Measurements from ENCODE around the gene CMTM7.
"Not testable (repeated sequence)": the region's sequence is repeated elsewhere in the genome, so short reads cannot be mapped to it uniquely, and the experiment has no call there.

The CMTM7 gene

DNA sequence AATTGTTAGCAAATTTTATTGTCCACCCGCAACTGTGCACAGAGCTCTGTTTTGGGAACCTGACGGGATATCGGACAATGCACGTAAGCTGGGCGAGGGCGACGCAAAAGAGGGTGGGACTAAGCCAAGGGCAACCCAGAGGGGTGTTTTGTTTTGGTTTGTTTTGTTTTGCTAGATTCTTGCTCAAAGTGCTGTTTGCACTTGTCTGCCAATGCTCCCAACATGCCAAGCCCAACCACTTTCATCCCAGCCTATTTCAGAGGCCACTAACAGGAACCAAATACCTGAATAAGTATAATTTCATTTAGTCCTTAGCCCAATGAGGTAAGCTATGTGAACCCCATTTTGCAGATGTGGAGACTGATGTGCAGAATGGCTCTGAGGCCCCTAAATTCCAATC, 9.7 kb upstream of the CMTM7 start:
- DNase-seq (ENCODE audit: low read depth in 2 of 2): no peak

DNA sequence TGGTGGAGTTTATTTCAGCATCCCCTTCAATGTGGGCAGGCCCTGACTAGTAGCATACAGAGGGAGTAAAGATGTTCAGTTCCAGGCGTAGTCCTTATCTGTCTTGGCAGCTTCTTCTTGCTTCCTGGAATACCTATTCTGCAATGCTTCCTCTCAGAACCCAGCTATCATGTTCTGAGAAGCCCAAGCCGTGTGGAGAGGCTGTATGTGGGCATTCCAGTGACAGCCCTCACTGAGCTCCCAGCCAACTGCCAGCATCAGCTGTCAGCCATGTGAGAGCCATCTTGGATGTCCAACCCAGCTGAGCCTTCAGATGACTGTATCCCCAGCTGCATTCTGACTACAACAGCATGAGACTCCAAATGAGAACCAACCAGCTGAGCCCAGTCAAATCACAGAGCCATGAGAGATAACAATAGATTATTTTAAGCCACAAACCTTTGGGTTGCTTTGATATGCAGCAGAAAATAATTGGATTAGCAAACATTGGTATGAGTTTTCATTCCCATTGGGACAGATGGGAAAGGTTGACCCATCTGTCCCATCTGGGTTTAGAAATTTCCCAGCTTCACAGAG, 8.4 kb upstream of the CMTM7 start:
- DNase-seq (ENCODE audit: low read depth in 2 of 2): no peak

DNA sequence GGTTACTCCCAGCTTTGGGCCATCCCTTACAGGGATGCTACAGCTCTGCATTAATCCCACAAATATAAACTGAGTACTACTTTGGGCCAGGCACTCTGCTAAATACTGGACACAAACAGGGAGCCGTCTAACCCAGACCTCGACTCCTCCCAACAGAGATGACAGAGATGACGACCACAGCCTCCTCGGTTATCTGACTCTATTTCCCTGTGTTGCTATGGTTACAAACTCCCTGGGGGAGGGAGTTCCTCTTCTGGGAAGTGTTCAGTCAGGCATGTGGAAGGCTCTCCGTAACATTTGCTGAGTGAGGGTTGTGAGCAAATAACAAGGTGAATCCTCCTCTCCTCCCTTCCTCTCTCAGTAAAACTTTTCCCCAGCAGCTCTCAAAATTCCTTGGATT, 6.7 kb upstream of the CMTM7 start:
- DNase-seq (ENCODE audit: low read depth in 2 of 2): no peak

DNA sequence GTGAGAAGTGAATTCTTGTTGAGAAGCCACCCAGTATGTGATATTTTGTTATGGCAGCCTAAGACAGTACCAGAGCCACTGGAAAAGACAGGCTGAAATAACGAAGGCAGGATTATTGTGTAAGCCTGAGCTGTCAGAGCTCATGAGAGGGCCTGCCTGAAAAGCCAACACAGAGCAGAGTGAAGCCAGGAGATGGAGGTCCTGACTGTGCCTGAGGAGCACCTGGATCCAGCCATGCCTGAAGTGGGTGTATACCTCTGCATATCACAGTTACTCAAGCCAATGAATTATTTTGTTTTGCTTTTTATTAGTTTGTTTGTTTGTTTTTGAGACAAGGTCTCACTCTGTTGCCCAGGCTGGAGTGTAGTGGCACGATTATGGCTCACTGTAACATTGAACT, 4.1 kb upstream of the CMTM7 start:
- no peak for DNase-seq (ENCODE audit: low read depth in 2 of 2)

DNA sequence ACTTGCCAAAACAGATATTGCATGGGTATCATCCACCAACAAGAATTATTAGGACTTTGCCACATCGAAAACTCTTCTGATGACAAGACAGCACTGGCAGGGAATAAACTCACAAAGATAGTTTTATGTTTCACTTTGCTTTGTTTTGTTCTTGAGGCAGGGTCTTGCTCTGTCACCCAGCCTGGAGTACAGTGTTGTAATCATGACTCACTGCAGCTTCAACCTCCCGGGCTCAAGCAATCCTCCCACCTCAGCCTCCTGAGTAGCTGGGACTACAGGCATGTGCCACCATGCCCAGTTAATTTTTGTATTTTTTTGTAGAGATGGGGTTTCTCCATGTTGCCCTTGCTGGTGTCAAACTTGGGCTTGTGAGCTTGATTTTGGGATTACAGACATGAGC, 2.1 kb upstream of the CMTM7 start:
- DNase-seq (ENCODE audit: low read depth in 2 of 2): not testable (repeated sequence)

DNA sequence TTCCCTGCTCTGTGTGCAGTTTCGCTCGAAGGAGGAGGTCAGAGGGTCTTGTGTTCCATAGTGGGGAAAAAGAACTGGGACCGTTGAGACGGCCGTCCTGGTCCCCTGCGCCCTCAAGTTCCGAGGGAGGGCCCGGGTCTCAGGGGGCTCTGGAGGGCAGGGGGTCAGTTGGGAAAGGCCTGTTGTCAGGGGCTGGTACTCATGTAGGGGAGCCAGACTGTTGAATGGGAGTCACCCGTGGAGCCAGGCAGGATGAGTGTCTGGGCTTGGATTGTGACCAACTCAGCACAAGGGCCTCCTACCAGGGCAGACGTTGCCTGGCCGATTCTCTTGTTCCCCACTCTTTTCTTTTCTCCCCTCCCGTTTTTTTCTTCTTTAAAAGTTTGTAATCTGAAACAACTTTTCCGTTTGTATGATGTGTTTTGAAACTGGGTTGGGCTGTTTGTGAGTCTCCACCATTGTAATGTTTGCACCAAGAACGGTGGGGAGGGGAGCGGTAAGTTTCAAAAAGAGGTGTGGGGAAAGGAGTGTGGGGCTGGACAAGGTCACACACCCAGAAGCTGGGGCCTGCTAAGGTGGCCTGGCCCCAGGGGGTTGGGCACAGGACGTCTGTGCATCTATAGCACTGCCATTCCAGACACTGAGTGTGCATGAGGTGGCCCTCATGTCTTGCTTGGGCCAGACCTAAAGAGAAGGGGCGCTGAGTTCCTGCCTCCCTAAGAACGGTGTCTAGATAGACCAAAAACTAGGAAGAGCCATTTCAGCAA, 1.1 kb downstream of the CMTM7 start:
- no peak for DNase-seq (ENCODE audit: low read depth in 2 of 2)

DNA sequence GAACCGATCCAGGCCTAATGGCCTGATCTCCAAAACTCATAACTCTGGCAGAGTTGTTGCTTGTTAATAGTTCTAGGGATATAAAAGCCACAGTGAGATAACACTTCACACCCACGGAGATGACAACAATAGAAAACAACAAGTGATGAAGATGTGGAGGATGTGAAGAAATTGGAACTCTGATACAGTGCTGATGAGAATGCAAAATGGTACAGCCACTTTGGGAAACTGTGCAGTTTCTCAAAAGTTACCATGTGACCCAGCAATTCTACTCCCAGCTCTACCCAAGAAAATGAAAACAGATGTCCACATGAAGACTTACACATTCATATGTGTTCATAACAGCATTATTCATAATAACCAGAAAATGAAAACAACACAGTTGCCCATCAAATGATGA, 3.8 kb downstream of the CMTM7 start:
- DNase-seq (ENCODE audit: low read depth in 2 of 2): no peak

DNA sequence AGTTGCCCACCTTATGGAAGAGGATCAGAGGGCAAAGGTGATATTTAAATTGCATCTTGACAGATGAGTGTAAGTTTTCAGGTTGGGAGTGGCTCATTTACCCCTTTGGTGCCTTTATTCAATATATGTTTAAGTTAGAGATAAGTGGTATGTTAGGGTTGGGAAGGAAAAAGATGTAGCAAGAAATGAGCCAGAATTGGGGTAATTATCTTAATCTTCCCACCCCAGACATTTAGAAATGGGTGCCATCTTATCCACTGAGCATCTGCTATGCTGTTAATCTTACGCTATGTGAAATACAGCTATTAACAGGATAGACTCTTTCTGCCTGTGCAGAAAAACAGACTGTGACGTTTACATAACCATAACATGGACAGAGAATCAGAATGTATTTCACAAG, 6.3 kb downstream of the CMTM7 start:
- DNase-seq (ENCODE audit: low read depth in 2 of 2): no peak

DNA sequence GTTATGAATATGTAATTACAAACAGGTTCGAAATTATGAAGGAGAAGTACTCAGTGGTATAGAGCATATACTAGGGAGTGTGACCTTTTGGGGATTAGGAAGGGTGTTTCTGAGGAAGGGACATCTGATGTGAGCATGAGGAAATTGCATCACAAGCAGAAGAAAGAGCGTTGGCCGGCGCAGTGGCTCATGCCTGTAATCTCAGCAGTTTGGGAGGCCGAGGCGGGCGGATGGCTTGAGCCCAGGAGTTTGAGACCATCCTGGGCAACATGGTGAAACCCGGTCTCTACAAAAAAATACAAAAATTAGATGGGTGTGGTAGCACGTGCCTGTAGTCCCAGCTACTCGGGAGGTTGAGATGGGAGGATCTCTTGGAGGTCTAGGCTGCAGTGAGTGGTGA, 6.9 kb downstream of the CMTM7 start:
- DNase-seq (ENCODE audit: low read depth in 2 of 2): no peak

DNA sequence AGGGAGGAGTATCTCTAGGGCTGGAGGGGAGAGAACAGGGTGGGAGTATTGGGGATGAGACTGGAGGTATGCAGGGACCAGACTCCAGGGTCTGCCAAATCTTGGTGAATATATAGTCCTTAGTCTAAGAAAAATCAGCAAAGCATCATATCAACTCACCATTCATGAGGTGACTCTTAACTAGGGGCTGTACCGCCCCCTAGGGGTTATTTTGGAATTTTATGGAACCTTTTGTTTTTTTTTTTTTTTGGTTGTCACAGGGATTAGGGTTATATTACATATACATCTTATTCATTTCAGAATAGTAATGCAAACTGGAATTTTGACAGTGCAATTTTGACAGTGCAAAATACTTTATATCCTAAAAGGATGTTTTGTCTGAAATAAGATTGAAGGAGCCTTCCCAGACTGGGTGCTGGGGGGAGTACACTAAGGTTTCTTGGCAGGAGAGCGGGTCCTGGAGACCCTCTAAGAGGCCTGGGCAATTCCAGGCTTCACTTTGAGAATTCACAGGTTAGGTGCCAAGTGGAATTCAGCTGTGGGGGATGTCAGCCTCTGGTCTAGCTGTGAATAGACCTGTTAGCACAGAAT, 7.5 kb downstream of the CMTM7 start:
- DNase-seq (ENCODE audit: low read depth in 2 of 2): no peak

DNA sequence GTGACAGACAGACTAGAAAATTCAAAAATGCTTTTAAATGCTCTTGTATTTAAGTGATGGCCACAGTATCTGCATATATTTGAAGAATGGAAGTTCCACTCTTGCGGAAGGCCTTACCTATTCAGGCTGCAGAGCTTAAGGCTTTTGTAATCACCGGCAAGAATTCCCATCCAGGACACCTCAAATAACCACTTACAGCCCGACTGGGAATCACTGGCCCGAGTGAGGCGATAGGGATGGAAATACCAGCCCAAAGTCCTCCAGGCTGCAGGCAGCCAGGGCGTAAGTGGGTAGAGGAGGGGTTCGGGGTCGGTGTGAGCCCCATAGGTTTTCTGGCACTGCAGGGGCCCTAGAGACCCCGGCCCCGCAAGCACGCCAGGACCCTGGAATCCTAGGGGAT, 9.5 kb downstream of the CMTM7 start:
- no peak for DNase-seq (ENCODE audit: low read depth in 2 of 2)

DNA sequence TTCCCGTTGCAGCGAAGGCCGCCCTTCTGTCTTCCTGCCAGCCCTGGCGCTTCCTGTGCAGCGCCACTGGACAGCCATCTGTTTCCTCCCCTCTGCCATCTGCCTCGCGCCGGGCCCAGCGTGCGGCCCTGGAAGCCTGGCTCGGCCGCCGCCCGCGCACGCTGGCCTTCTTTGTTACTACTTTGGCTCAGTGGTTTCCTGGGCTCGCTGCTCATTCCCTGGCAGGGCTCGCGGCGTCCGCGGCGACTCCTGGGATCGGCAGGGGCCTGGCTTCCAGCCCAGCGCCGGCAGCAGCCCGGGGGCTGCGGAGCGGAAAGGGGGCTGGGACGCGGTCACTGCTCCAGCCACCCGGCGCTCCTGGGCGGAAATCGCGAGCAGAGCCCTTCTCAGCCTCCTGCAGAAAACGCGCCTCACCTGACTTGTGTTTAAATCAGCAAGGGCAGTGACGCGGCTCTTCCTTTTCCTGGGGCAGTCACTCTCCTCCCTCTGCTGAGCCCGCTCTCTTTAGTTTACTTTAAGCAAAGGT, 10.0 kb downstream of the CMTM7 start:
- no peak for DNase-seq (ENCODE audit: low read depth in 2 of 2)

DNA sequence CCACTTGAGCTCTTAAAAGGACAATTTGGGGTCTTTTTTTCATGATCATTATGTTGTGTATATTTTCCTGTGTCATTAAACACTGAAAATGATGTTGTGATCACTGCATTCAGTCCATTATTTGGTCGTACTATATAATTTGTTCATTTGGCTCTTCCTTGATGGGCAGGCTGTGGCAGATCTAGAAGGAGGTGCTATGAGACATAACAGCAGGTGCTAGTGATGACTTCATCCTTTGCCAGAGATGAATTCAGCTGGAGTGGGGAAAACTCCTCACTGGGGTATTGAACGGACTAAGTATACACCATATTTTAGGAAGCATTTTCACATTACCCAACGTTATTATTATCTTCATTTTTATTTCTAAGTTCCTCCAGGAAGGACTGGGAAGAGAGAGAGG, 12.0 kb downstream of the CMTM7 start:
- DNase-seq (ENCODE audit: low read depth in 2 of 2): no peak

DNA sequence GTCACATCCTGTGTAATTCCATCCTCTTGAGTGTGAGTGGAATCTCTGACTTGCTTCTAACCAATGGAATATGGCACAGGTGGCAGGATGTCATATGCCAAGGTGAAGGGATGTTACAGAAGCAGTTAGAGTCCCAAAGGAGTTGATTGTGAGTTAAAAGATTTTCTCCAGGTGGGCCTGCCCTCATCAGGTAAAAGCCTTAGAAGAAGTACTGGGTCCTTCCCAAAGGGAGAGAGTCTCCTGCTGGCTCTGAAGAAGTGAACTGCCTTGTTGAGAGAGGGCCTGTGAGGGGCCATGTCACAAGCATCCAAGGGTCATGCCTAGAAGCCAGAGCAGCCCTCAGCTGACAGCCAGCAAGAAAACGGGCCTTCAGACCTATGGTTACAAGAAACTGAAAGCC, 13.1 kb downstream of the CMTM7 start:
- DNase-seq (ENCODE audit: low read depth in 2 of 2): no peak

DNA sequence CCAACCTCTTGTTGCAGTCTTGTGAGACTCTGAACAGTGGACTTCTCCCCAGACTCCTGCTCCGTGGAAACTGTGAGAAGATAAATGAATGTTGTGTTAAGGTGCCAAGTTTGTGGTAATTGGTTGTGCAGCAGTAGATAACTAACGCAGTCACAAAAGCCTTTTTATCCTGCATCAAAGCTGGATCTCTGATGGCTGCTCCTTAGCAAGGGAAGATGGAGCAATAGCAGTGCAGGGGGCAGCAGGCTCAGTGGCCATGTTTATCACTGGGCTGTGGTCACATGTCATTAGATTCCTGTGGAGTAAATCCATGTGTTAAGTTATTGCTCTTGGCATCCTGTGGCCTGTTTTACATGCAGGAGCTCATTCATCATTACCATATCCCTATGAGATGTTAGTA, 13.5 kb downstream of the CMTM7 start:
- no peak for DNase-seq (ENCODE audit: low read depth in 2 of 2)

DNA sequence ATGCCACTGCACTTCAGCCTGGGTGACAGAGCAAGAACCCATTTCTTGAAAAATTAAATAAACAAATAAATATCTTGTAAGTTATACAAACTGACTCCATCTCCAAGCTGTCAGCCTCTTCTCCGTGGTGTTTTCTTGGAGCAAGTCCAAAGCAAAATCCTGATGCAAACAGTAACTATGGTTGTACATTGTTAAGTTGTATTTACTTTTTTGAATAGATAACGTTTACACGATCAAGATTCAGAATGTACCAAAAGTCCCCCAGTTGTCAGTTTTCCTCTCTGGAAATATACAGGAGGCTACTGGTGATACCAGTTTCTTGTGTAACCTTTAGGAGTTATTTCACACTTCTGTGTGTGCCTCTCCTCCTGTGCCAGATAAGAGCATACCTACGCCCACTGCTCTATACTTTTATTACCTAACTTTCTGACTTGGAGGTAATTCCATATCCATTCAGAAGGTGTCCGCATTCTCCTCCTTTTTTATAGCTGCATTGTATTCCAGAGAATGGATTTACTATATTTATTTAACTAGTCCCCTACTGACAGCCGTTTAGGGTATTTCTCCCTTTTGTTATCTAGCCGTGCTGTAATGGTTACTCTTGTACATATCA, 14.2 kb downstream of the CMTM7 start:
- no peak for DNase-seq (ENCODE audit: low read depth in 2 of 2)

DNA sequence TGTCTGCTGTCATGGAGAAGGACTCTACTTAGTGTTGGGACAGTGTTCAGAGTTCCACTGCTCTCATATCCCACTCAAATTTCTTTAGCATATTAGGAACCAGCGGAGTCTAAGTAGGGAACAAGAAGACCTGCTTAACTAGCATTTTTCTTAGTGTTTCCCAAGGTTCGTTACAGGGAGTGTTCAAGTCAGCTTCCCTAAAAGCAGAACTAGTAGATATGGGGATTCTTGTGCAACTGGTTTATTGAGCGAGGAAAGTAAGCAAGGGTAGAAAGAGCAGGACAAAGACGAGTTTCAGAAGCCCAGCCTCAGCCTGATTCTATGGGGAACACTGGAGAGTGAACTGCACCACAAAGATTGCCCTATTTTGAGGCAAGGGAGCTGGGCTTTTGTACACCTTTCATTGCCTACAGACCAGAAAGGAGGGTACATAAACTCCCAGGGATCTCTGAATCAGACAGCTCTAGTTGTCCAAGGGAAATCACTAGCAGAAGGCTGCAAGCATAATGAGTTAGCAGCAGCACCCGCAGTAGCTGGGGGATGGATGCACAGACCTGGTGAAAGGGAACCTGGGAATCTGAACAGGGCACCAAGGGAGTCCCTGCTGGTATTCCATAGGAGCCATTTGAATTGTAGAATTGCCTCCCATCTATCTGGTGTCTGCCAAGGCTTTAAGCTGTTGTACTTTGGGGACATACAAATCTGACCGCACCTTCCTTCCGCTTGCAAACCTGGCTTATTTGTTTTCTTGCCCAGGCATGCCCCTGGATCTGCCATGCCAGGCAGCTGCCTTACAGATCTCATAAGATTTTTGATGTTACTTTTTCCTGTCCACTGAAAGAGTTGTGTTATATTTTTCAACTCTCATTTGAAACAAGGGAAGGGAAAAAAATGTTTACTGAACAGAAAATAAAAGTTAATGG, 15.1 kb downstream of the CMTM7 start:
- DNase-seq (ENCODE audit: low read depth in 2 of 2): no peak

DNA sequence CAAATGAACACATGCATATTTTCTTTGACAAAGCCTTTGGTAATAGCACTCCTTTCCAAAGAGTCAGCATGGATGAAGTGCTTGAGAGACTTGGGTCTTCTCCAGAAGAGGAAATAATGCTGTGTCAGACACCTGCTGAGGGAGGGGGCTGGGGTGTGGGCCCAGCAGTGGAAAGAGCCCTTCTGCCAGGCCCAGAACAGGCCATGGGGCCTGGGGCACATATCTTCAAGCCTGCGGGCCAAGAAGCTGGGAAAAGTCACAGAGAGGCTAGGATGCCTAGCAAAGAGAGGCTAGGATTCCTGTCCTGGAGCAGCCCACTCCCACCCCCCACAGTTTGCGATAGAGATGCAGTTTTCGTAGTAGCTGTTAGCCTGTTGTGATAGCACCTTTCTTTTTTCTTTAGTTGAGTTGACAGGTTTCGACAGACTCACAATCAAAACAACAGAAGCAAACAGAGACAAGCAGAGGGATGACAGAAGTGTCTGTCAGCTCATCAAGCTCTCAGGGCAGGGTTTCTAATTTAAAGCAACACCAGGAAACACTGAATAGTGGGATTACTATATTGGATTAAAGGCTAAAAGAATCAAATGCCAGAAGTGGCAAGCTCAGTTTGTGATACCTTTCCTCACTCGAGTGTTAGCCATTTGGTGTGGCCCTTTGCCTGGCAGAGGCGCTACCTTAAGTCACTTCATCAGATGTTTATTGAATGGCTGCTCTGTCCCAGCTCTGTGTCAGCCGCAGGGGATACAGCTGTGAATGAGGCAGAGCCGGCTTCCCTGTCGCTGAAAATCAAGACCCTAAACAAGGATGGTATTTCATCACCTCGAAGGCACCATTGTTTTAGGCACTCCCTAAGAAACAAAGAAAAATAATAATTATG, 19.0 kb downstream of the CMTM7 start:
- no peak for DNase-seq (ENCODE audit: low read depth in 2 of 2)

DNA sequence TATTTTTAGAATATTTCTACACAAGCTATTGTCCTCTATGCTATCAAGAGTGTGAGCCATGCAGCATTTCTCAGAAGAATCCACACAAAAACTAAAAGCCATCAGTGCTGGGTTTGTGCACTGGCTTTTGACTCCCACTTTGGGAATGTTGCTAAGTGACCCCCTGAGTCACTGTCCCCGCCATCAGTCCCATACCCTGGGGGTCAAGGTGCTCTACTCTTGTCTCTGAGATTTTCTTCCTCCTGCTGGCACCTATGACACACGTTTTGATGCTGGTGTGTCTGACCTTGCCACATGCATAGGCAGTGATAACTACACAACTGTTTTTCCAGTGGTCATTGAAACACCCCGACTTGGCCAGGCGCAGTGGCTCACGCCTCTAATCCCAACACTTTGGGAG, 19.8 kb downstream of the CMTM7 start:
- no peak for DNase-seq (ENCODE audit: low read depth in 2 of 2)

DNA sequence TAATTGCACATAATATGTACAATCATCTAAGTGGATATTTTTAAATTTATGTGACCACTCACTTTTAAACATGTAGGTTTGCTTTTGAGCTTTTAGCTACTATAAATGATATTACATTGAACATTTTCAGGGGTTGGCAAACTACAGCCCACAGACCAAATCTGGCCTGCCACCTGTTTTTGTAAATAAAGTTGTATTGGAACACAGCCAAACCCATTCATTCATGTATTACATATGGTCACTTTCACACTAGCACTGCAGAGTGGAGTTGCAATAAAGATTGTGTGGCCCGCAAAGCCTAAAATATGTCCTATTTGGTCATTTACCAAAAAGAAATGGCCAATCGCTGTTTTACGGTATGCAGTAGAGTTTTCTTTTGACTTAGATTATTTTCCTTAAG, 21.2 kb downstream of the CMTM7 start:
- no peak for DNase-seq (ENCODE audit: low read depth in 2 of 2)

Measured in stimulated activated CD8-positive, alpha-beta memory T cell treated with anti-CD3 and anti-CD28 coated beads, Interleukin-2, amount 100 ng/mL, for 1 hour (primary cell).